Measurements from ENCODE around the gene FAM107B.

FAM107B gene

GRCh38 chr10:14535457-14536130 is 239.1 kb downstream of the FAM107B start:
- no peak for TF ChIP-seq GATA2 (IDR thresholded peaks at IDR 0.05; ENCODE audit: low read depth, low read length)
- no peak for TF ChIP-seq GATA3 (IDR thresholded peaks at IDR 0.05; ENCODE audit: low read depth, low read length)

GRCh38 chr10:14534152-14534551 is 240.5 kb downstream of the FAM107B start:
- TF ChIP-seq GATA3 (IDR thresholded peaks at IDR 0.05; ENCODE audit: low read depth, low read length) (no peak), GATA2 (IDR thresholded peaks at IDR 0.05; ENCODE audit: low read depth, low read length) (no peak)

- TF ChIP-seq GATA3 (IDR thresholded peaks at IDR 0.05; ENCODE audit: low read depth, low read length) (no peak), GATA2 (IDR thresholded peaks at IDR 0.05; ENCODE audit: low read depth, low read length) (no peak)
Measured at GRCh38 chr10:14533295-14533694, 241.4 kb downstream of the FAM107B start.

GRCh38 chr10:14532473-14533251 is 242.0 kb downstream of the FAM107B start:
- TF ChIP-seq GATA2 (IDR thresholded peaks at IDR 0.05; ENCODE audit: low read depth, low read length) (no peak), GATA3 (IDR thresholded peaks at IDR 0.05; ENCODE audit: low read depth, low read length) (no peak)

- TF ChIP-seq GATA2 (IDR thresholded peaks at IDR 0.05; ENCODE audit: low read depth, low read length) = no peak
- no peak for TF ChIP-seq GATA3 (IDR thresholded peaks at IDR 0.05; ENCODE audit: low read depth, low read length)
Measured at GRCh38 chr10:14531974-14532373, 242.7 kb downstream of the FAM107B start.

- no peak for TF ChIP-seq GATA2 (IDR thresholded peaks at IDR 0.05; ENCODE audit: low read depth, low read length)
- TF ChIP-seq GATA3 (IDR thresholded peaks at IDR 0.05; ENCODE audit: low read depth, low read length) = no peak
Measured at GRCh38 chr10:14530465-14530864, 244.2 kb downstream of the FAM107B start.

- TF ChIP-seq GATA3 (IDR thresholded peaks at IDR 0.05; ENCODE audit: low read depth, low read length) = no peak
- no peak for TF ChIP-seq GATA2 (IDR thresholded peaks at IDR 0.05; ENCODE audit: low read depth, low read length)
Measured at GRCh38 chr10:14529351-14529750, 245.3 kb downstream of the FAM107B start.

- TF ChIP-seq GATA3 (IDR thresholded peaks at IDR 0.05; ENCODE audit: low read depth, low read length) (no peak), GATA2 (IDR thresholded peaks at IDR 0.05; ENCODE audit: low read depth, low read length) (no peak)
Measured at GRCh38 chr10:14528450-14528849, 246.2 kb downstream of the FAM107B start.

- TF ChIP-seq GATA2 (IDR thresholded peaks at IDR 0.05; ENCODE audit: low read depth, low read length) (no peak), GATA3 (IDR thresholded peaks at IDR 0.05; ENCODE audit: low read depth, low read length) (no peak)
Measured at GRCh38 chr10:14527915-14528314, 246.8 kb downstream of the FAM107B start.

- no peak for TF ChIP-seq GATA3 (IDR thresholded peaks at IDR 0.05; ENCODE audit: low read depth, low read length)
Measured at GRCh38 chr10:14527134-14527844, 247.4 kb downstream of the FAM107B start.

- TF ChIP-seq GATA3 (IDR thresholded peaks at IDR 0.05; ENCODE audit: low read depth, low read length) (no peak), GATA2 (IDR thresholded peaks at IDR 0.05; ENCODE audit: low read depth, low read length) (no peak)
Measured at GRCh38 chr10:14526326-14526725, 248.4 kb downstream of the FAM107B start.

- TF ChIP-seq GATA2 (IDR thresholded peaks at IDR 0.05; ENCODE audit: low read depth, low read length) = no peak
Measured at GRCh38 chr10:14524691-14525324, 249.9 kb downstream of the FAM107B start.

- no peak for TF ChIP-seq GATA2 (IDR thresholded peaks at IDR 0.05; ENCODE audit: low read depth, low read length)
- no peak for TF ChIP-seq GATA3 (IDR thresholded peaks at IDR 0.05; ENCODE audit: low read depth, low read length)
Measured at GRCh38 chr10:14523286-14523685, 251.4 kb downstream of the FAM107B start.

- no peak for TF ChIP-seq GATA3 (IDR thresholded peaks at IDR 0.05; ENCODE audit: low read depth, low read length)
- TF ChIP-seq GATA2 (IDR thresholded peaks at IDR 0.05; ENCODE audit: low read depth, low read length) = no peak
Measured at GRCh38 chr10:14519785-14520184, 254.9 kb downstream of the FAM107B start.
